Fibroblast of peridontal ligament (primary cell): ENCODE results near the gene TRIM15.
"Not testable (repeated sequence)": the region's sequence is repeated elsewhere in the genome, so short reads cannot be mapped to it uniquely, and the experiment has no call there.

Source experiments
- DNase-seq: peaks from one replicate; pipeline ENCODE4 v3.0.0-alpha.2; 2010; ENCODE audit errors: extremely low read depth

Gene TRIM15

GRCh38 chr6:30162265-30163089, 869 bp upstream of the TRIM15 start:
- DNase-seq: no peak

- no peak for DNase-seq
These were observed 740 bp downstream of the TRIM15 start for GRCh38 chr6:30163918-30164654.

GRCh38 chr6:30164714-30165113, 1.4 kb downstream of the TRIM15 start:
- no peak for DNase-seq

GRCh38 chr6:30165238-30165637, 1.9 kb downstream of the TRIM15 start:
- not testable (repeated sequence) for DNase-seq

- no peak for DNase-seq
These were observed 3.8 kb downstream of the TRIM15 start for GRCh38 chr6:30167101-30167500.

- no peak for DNase-seq
These were observed 5.4 kb downstream of the TRIM15 start for GRCh38 chr6:30168741-30169140.

GRCh38 chr6:30169658-30170614, 6.6 kb downstream of the TRIM15 start:
- peak; percentile 72 for DNase-seq

GRCh38 chr6:30171677-30172471, 8.5 kb downstream of the TRIM15 start:
- DNase-seq: no peak

GRCh38 chr6:30172681-30173080, 9.3 kb downstream of the TRIM15 start:
- no peak for DNase-seq

GRCh38 chr6:30175765-30176164, 12.4 kb downstream of the TRIM15 start:
- no peak for DNase-seq

GRCh38 chr6:30178837-30179236, 15.5 kb downstream of the TRIM15 start:
- no peak for DNase-seq

- no peak for DNase-seq
These were observed 16.8 kb downstream of the TRIM15 start for GRCh38 chr6:30180145-30180544.

- DNase-seq: no peak
These were observed 21.2 kb downstream of the TRIM15 start for GRCh38 chr6:30184417-30185031.

GRCh38 chr6:30185846-30186484, 22.6 kb downstream of the TRIM15 start:
- no peak for DNase-seq

GRCh38 chr6:30188541-30188940, 25.2 kb downstream of the TRIM15 start:
- no peak for DNase-seq

GRCh38 chr6:30192076-30192475, 28.7 kb downstream of the TRIM15 start:
- no peak for DNase-seq

- DNase-seq: no peak
These were observed 31.7 kb downstream of the TRIM15 start for GRCh38 chr6:30194797-30195690.

- DNase-seq: no peak
These were observed 32.6 kb downstream of the TRIM15 start for GRCh38 chr6:30195951-30196350.

GRCh38 chr6:30196376-30196775, 33.0 kb downstream of the TRIM15 start:
- DNase-seq: no peak
